NCI-H1105 treated with DMSO at 0.1 percent for 48 hours (cell line): ENCODE data around the gene LTN1.
"Not testable (repeated sequence)": the region's sequence is repeated elsewhere in the genome, so short reads cannot be mapped to it uniquely, and the experiment has no call there.

Experiments
- DNase-seq: peaks from one replicate; lab custom pipeline; 2025; lab: John Stamatoyannopoulos, UW

LTN1 gene, protein sequence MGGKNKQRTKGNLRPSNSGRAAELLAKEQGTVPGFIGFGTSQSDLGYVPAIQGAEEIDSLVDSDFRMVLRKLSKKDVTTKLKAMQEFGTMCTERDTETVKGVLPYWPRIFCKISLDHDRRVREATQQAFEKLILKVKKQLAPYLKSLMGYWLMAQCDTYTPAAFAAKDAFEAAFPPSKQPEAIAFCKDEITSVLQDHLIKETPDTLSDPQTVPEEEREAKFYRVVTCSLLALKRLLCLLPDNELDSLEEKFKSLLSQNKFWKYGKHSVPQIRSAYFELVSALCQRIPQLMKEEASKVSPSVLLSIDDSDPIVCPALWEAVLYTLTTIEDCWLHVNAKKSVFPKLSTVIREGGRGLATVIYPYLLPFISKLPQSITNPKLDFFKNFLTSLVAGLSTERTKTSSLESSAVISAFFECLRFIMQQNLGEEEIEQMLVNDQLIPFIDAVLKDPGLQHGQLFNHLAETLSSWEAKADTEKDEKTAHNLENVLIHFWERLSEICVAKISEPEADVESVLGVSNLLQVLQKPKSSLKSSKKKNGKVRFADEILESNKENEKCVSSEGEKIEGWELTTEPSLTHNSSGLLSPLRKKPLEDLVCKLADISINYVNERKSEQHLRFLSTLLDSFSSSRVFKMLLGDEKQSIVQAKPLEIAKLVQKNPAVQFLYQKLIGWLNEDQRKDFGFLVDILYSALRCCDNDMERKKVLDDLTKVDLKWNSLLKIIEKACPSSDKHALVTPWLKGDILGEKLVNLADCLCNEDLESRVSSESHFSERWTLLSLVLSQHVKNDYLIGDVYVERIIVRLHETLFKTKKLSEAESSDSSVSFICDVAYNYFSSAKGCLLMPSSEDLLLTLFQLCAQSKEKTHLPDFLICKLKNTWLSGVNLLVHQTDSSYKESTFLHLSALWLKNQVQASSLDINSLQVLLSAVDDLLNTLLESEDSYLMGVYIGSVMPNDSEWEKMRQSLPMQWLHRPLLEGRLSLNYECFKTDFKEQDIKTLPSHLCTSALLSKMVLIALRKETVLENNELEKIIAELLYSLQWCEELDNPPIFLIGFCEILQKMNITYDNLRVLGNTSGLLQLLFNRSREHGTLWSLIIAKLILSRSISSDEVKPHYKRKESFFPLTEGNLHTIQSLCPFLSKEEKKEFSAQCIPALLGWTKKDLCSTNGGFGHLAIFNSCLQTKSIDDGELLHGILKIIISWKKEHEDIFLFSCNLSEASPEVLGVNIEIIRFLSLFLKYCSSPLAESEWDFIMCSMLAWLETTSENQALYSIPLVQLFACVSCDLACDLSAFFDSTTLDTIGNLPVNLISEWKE (N-terminal part only)

DNA sequence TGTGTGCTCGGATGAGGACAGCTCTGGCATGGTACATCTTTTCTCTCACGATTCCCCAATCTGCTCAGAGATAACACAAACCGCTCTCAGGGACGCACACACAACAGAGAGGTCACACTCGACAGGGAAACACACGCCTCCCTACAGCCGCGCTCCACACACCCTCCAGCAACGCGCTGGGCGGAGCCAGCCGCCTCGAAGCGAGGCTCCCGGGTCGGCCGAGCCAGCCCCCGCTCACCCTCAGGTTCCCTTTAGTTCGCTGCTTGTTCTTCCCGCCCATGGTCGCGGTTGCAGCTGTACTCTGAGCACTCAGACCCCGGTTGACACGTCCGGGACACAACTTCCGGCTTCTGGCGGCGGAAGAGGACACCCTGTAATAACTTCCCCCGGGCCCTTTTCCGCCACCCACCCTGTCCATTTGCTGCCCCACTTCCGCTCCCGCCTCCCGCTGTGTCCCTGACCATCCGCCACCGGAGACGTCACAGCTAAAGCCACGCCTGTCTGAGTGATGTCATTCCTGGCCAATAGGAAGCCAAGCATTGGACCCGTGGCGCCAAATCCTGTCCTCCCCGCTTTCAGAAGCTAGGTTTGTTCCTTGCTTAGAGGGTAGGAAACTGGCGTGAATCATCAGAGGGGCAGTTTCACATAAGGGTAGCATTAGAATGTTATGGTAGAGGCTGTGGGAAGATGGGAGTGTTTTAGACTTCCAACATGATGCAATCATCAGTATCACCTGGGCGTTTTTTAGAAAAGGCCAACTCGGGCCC, at the start of gene LTN1:
LTN1 (minus strand) TSS at position 352 of the 767 bp plus-strand sequence; CDS start at position 280, 72 bp downstream.
- peak; percentile 98 for DNase-seq

DNA sequence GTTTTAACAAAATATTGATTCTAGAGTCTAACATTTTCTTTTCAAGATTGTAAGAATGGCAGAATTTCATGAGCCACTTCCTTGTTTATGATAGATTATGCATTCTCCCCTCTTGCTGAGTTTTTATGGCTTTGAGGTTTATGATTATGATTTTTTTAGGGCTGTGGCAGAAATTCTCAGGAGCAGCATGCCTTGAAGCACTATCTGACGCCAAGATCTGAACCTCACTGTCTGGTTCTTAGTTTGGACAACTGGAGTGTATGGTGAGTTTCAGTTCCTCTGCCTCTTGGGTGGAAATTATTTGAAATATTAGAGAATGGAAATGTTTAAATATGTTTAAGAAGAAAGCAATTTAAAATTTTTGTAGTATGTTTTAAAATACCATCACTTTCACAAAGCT, 42.0 kb upstream of the LTN1 start:
- no peak for DNase-seq

DNA sequence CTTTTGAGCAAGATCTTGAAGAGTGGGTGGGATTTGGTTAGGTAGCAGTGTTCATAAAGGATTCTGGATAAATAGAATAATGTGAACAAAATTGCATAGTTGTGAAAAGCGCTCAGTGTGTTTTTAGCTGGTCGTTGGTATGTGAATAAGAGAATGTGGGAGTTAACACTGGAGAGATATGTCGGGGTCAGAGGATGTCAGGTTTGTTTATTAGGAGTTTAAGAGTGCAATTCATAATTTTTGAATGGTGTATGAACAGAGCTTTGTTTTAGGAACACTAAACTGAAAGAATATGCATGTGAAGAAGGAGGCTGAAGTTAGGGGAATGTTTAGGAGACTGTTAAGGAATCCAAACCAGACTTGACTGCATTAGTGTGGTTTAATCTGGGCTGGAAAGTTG, 41.2 kb upstream of the LTN1 start:
- DNase-seq, result no peak

DNA sequence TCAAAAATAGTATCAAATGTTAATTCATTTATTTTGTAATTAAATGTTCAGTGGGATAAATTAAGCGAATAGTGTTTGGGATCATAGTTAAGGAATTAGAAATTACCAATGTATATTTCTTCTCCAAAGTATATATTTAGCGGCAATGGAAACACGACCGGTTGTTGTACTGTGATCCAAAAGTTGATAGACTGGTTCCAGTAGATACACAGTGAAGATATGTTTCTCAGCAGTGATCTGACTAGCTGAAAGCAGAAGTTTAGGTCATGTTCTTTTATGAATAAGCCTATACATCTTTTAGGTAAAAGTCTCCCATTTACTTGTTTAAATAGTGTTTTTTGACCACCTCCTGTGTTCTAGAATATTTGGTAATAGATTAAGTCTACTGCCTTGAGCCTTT, 40.6 kb upstream of the LTN1 start:
- DNase-seq, result no peak

DNA sequence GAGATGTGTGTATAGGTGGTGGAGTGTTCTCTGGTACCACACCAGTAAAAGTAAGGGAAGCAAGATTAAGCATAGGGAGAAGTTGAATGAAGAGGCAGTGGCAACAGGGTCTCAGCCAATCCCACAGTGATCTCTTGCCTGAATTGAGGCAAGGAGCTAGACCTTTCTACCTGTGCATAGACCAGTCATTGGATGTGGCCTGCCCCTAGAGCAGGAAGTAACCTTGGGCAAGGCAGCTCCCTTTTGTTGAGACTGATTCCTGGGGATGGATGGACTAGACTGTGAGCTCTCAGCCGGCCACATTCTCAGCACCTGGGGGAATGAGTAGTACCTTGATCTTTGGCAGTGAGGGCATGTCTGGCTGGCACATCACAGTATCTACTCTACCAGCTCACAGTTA, 38.2 kb upstream of the LTN1 start:
- no peak for DNase-seq

DNA sequence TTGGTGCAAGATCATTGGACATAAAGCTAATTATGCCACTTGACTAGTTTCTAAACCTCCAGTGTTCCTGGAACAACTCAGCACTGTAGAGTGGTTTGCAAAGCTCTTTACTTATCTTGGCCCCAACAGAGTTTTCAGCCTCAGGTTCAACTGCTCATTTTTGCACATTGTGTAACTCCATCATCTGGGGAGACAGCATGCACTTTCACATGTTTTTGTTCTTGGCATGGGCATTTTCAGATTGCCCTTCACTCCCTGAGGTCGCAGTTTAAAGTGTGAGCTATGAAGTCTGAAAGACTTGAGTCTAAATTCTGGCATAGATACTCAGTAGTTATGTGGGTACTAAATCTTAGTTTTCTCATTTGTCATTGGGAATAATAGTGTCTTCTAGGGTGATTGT, 36.8 kb upstream of the LTN1 start:
- DNase-seq, result no peak

DNA sequence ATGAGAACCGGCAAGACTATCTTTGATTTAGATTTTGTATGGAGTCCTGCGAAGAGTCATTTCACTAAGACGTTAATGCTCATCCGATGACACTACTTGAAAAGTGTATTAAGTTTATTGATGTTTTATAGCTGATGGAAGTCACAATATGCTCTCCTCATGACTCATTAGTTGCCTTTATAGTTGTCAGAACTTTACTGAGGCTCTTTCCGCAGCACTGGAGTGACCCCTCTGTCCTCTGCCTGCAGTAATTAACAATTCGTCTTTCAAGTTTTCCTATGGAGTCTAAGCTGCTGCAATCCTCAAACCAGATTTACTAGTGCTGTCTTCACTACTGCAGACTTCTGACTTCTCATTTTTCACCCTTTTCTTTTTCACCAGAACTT, 32.6 kb upstream of the LTN1 start:
- no peak for DNase-seq

DNA sequence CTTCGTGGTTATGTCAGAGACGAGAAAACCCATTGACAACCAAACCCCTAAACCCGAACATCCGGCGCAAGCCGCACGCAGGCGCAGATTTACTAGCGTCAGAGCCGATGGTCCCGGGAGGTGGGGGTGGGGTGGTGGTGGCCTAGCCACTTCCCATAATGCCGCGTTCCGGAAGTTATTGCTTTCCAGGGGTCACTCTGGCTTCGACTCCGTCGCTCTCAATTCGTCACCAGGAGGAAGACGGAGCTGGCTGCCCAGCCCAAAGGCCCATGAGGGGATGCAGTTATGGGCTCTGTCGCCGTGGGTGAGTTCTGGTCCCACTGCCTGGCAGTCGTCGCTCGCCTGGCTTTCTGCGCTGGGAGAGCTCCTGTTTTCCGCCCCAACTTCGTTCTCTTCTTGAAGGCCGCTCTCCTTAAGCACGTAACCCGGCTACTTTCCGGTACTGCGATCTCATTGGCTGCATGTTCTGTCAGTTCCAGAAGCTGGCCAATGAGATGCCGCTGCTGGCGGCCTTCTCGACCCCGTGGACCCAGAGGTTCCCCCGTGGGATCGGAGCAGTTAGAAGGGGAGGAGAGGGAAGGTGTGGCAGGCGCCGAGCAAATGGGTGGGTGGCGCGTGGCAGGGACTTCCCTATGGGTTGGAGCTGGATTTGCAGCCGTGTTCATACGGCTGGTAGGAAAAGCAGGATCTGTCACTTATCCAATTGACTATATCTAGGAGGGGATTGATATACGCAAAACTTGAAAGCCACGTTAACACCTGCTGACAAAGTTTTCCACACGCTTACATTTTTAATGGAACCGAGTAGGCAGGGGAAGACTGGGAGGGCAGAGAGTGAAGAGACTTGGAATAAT, 32.0 kb upstream of the LTN1 start, which contains the start of gene USP16:
USP16 (plus strand) TSS at position 195 of the 854 bp plus-strand sequence. CDS start 3,246 bp downstream, outside the sequence.
- DNase-seq, result peak; percentile 94

DNA sequence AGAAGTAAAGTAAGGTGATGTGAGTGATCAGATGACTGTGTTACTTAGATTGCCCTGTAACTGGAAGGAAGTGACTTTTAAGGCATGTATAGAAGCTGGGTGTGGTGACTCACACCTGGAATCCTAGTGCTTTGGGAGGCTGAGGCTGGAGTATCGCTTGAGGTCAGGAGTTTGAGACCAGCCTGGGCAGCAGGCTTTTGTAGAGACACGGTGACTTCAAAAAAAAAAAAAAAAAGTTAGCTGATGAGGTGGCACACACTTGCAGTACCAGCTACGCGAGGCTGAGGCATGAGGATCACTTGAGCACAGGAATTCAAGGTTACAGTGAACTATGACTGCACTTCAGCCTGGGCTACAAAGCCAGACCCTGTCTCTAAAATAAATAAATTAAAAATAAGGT, 29.5 kb upstream of the LTN1 start:
- DNase-seq, result no peak

DNA sequence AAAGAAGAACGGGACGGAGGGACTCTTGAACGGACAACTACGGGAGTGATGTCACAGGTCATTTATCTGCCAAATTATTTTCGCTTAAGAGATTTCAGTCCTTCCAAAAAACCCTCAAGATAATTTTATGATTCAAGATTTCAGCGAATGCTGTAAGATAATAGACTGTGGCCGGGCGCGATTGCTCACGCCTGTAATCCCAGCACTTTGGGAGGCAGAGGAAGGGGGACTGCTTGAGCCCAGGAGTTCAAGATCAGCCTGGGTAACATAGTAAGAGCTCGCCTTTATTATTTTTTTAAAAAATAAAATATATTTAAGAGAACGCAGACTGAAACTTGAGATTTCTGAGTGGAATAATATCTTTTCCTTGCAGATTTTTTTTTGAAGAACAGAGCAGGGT, 25.9 kb upstream of the LTN1 start:
- DNase-seq, result no peak

DNA sequence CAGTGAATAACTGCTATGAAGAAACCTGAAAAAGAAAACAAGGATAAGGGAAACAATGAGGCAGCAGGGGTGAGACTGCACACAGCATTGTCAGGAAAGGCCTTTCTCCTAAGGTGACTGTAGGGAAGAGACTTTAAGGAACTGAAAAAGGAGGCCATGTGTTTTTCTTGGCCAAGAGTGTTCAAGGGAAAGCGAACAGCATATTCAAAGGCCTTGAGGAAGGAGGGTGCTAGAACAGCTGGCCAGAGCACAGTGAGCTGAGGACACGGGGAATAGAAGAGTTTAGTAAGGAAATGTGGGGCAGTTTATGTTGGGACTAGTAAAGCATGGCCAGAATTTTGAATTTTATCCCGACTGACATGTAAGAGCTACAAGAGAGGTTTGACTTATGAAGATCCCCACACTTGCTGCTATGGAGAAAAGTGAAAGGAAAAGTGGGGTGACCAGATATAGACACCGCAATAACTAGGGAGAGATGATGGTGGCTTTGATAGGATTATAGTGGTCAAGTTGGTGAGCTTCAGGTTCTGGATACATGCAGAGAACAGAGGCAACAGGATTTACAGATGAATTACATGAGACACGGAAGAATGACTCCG, 25.1 kb upstream of the LTN1 start:
- no peak for DNase-seq

DNA sequence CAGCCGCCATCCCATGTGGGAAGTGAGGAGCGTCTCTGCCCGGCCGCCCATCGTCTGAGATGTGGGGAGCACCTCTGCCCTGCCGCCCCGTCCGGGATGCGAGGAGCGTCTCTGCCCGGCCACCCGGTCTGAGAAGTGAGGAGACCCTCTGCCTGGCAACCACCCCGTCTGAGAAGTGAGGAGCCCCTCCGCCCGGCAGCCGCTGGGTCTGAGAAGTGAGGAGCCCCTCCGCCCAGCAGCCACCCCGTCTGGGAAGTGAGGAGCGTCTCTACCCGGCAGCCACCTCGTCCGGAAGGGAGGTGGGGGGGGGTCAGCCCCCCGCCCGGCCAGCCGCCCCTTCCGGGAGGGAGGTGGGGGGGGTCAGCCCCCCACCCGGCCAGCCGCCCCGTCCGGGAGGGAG, 18.6 kb upstream of the LTN1 start:
- DNase-seq, result not testable (repeated sequence)

DNA sequence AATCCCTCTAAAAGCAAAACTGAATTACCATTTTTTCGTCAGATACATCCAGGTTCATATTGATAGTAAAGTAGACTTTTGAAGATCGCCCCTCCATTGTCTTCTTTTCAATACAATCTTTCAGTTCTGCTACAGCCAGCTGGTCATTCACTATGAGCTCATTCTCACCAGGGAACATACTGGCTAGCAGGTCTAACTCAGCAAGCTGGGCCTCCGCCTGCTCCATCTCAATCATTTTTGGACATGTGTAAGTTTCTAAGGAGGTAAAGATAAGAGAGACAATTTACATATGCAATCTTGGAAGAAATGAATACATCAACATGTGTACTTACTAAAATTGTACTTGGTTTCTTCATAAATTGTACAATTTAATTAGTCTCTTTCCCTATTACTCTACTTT, 15.7 kb upstream of the LTN1 start:
- no peak for DNase-seq

DNA sequence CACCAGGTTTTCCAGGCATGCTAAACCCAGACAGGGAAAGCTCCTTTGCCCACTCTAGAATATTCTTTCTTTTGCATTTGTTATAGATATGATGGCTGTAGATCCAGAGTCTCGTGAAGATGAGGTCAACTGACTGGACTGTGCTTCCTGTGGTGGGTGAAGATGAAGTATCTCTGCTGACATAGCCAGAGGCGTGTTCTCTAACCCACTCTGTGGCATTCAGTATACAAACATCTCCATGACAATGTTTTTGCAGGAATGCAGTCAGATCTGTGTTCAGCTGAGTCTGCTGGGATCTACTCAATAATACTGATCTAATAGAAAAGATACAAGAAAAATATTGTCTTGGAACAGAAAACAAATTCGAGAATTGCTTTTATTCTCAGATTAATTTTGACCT, 15.1 kb upstream of the LTN1 start:
- no peak for DNase-seq

DNA sequence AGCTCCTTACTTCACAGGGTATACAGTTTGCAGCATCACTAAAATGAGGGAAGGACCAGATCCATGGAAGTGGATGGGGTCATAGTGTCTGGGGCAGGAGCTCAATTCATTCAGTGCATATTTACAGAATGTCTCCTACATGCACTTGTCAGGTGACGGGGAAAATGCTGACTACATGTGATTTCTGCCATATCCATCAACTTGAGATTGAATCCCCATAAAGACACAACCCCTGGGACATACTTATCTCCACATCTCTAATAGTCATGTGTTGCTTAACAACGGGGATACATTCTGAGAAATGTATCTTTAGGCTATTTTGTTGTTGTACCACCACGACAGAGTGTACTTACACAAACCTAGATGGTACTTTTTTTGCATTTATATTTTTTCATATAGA, 14.5 kb upstream of the LTN1 start:
- DNase-seq, result no peak

DNA sequence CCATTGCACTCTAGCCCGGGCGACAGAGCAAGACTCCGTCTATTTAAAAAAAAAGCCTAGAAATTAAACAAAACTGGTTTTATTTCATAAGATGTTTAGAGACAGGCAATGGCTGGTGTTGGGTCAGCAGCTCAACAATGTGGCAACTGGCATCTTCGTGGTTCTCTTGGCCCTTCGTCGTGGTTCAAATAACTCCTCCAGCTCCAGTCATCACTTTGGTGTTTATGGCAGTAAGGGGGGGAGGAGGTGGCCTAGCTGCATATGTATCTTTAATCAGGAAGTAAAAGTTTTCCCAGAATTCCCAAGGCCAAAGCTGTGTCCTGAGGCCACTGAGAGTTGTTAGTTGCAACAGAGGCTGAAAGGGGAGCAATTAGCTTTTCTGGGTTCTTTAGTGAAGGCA, 13.0 kb upstream of the LTN1 start:
- no peak for DNase-seq

DNA sequence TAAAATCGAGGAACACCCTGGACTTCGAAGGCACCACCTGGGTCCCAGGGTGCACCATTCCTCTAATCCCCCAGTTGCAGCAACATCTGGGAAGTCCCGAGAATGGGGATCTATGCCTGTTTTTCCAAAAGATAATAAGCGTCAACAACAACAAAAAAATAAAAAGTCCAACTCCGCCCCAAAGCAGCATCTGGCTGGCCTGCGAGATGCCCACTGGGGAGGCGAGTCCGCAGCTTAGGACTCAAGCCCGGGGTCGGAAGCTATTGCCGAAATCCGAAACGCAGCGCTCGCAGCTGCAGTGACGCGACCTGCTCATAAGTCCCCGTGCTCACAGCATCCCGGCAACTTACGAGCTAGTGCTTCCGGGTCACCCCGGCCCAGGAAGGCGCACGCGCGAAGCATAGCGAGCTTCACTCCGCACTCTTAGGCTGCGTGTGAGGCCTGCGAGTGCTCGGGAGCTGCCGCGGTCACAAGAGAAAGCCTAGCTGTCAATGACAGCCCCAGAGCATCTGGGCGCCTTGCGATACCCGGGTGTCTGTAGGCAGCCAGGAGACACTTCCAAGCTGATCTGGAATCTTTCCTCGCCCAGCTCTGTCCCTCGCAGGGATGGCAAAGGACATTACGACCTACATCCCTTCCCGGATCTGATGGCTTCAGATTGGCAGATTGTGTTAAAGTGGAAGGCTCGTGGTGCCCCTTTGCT, 9.9 kb upstream of the LTN1 start:
- peak; percentile 94 for DNase-seq

DNA sequence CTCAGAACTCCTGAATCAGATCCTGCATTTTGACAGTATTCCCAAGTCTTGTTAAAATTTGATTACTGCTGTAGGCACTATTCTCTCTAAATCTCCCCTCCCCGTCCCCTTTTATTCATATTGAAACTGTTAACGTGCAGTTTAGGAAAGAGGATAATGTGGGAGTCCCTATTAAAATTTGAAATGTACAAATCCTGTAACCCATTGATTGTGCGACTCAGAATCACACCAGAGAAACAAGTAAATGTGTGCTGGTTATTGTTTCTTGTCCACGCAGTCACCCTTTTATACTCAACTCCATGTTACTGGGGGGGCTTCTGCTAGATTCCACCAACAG, 584 bp upstream of the LTN1 start:
- no peak for DNase-seq

DNA sequence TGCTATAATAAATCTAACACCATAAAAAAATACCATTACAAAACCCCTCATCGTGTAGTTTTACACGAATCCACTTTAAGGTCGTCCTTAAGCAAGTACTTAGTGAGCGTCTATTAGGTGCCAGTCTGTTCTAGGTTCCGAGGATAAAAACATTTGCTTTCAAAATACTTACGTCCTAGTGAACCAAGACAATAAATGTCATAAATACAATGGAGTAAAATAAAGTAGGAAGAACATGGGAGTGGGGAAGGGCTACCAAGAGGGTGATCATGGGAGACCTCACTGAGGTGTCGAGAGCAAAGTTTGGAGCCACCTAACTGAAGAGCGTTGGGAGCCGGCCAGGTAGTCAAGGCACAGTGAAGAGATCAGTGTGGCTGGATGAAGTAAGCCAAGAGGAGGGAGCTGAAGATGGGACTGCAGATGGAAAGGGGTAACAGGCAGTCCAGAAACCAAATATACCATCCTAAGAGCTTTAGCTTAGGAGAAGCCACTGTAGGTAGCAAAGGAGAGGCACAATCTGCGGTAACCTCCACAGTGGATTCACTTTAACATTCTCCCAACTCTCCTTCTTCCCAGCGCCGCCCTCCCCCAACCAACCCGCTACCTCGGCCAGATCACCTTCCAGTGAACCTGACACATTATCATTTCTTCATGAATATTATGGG, 684 bp downstream of the LTN1 start:
- peak; percentile 16 for DNase-seq
